AG04449 (cell line): ENCODE data around the gene PPM1H.
"Not testable (repeated sequence)": the region's sequence is repeated elsewhere in the genome, so short reads cannot be mapped to it uniquely, and the experiment has no call there.

Experiments
- CTCF ChIA-PET: fragments of 350-600 bp; formaldehyde crosslinking; extraction: SDS; loops from one replicate; lab custom pipeline; 2021; ENCODE audit warnings: antibody characterized with exemption; lab: Yijun Ruan, JAX
- POLR2A ChIA-PET: fragments of 400-600, 350-600 bp; formaldehyde crosslinking; extraction: SDS; loops from one replicate; lab custom pipeline; 2020; ENCODE audit warnings: antibody characterized with exemption, inconsistent platforms; lab: Yijun Ruan, JAX
- DNase-seq: peaks from one replicate; pipeline ENCODE4 v3.0.0-alpha.2; 2010; ENCODE audit warnings: low read depth, low spot score
- H3K4me3 ChIP-seq: 2 replicates; pipeline ENCODE4 v1.5.1; 2011; ENCODE audit warnings: low read depth, mild to moderate bottlenecking, control low read depth, low read length
- TF ChIP-seq, protein P1 (sequence below): IDR thresholded peaks from one replicate; pipeline ENCODE4 v1.5.1; 2011; ENCODE audit warnings: mild to moderate bottlenecking, moderate library complexity, low read length, control low read depth, inconsistent platforms; ENCODE audit not compliant: insufficient read depth; ENCODE audit errors: missing control alignments

PPM1H gene

DNA sequence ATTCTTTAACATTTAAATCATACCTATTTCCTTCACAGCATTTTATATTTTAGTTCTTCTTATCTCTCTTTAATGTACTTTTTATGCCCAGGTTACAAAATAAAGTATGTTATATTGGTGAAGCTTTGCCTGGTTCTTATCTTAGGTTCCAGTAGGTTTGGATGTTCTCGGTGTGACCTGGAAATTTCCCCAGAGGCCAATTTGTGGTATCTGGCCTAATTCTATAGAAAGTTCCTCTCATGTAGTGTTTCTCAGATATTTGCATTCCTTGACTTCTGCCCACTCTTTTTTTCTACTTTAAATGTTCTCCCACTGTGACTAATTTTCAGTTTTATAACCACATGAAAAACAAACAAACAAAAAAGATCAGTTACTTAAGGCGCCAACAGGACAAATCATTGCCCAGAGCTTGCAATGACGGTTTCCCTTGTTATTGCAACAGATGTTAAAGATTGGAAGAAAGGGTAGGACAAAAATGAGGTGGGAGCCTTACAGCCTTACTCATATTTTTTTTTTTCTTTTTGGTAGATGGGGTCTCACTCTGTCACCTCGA lies 41.2 kb upstream of the PPM1H start:
- no peak for DNase-seq
- CTCF ChIA-PET = no interaction called here
- TF ChIP-seq, protein P1, sequence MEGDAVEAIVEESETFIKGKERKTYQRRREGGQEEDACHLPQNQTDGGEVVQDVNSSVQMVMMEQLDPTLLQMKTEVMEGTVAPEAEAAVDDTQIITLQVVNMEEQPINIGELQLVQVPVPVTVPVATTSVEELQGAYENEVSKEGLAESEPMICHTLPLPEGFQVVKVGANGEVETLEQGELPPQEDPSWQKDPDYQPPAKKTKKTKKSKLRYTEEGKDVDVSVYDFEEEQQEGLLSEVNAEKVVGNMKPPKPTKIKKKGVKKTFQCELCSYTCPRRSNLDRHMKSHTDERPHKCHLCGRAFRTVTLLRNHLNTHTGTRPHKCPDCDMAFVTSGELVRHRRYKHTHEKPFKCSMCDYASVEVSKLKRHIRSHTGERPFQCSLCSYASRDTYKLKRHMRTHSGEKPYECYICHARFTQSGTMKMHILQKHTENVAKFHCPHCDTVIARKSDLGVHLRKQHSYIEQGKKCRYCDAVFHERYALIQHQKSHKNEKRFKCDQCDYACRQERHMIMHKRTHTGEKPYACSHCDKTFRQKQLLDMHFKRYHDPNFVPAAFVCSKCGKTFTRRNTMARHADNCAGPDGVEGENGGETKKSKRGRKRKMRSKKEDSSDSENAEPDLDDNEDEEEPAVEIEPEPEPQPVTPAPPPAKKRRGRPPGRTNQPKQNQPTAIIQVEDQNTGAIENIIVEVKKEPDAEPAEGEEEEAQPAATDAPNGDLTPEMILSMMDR = no peak
- no peak overlapping the region for H3K4me3 ChIP-seq
- POLR2A ChIA-PET = no interaction called here

DNA sequence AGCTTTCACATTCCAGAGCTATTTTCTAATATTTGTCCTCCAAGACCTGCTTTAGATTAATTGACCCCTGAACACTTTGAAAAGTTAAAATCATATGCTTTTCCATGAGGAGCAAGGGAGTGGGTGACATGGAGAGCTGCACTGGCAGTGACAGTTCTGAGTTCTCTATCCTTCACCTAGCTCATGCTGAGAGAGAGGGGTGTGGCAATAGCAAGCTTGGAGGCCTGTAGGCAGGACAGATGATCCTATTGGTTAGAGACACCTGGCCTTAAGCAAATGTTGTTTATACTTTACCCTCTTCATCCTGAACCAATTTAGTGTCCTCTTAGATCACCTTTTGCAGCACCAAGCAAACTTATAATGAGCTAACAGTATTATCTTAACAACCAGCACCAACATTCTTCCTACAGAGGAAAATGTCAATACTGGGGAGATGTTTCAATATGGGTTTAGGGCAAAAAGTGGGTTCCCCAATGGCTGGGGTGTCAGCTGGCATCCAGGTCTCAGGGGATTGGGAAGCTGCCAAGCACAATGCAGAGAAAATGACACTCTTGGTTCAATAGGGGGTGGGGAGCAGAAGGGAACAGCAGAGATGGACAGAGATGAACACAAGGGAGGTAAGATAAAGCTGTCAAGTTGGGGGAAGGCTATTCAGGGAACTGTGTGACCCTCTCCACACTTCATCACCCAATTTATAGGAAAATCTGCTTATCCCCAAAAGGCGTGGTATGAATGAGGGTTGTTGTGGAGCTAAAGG lies 37.0 kb upstream of the PPM1H start:
- ChIA-PET CTCF (interaction anchor here (0.7 to 1.0 kb wide), 2 partner anchors 16 to 159 kb away, joined by 3 read pairs; no protein-coding TSS in a partner anchor), POLR2A (no interaction called here)
- TF ChIP-seq, protein P1 = no peak
- H3K4me3 ChIP-seq = no peak overlapping the region
- DNase-seq = no peak

DNA sequence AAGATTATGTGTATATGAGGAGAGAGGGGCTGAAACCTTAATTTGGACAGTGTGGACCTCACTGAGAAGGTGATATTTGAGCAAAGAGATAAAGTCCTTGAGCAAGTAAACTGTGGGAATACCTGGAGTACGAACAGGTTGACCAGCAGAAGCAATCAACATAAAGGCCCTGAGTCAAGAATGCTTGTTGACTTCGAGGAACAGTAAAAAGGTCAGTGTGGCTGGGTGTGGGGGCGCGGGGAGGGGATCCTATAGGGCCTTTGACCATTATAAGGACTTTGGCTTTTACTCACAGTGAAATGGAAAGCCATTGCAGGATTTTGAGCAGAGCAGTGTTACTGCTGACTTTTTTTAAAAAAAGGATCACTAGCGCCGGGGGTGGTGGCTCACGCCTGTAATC lies 34.7 kb upstream of the PPM1H start:
- CTCF ChIA-PET = no interaction called here
- TF ChIP-seq, protein P1 = no peak

DNA sequence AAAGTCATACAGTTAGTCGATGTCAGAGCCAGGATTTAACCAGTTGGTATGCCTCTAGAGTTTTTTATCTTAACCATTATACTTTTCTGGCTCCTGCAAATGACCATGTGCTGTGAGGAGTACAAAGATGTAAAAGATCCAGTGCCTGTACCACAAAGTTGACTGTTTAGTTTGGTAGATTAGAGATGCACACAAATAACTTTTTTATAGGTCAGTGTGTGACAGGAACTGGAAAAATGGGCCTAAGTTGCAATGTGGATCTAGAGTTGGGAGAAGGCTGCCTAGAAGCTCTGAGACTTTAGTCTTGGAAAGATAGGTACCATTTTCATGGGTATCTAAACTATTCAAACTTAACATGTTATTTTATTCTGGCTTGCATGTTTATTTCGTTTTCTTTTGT lies 32.8 kb upstream of the PPM1H start:
- DNase-seq = no peak
- TF ChIP-seq, protein P1 = no peak
- ChIA-PET POLR2A (no interaction called here), CTCF (no interaction called here)
- H3K4me3 ChIP-seq = no peak overlapping the region

More for the DNA sequence above, 34.7 kb upstream of the PPM1H start:
- no peak for DNase-seq
- no peak overlapping the region for H3K4me3 ChIP-seq
- POLR2A ChIA-PET = no interaction called here

DNA sequence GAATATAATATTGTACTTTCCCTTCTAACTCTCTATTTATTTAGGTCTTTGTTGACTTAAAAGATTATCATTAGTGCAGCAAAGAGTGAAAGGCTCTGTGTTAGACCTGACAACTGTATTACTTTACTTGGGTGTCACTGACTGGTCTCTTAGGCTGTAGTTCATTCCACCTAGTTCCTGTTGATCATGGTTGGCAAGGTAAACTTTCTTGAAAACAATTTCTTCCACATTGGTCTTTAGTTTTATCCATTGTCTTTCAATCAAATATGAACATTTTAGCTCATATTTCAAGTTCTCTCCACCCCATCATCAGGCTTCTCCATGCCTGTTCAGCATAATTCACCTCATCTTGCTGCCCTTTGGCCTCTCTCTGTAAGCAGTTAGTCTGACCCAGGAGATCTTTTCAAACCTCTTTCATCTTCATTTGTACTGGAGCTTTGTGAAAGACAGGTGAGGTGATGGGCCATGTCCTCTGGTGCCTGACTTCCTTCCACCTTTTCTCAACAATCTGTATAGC lies 32.1 kb upstream of the PPM1H start:
- POLR2A ChIA-PET = no interaction called here
- TF ChIP-seq, protein P1 = no peak
- H3K4me3 ChIP-seq = no peak overlapping the region
- CTCF ChIA-PET = no interaction called here
- no peak for DNase-seq

DNA sequence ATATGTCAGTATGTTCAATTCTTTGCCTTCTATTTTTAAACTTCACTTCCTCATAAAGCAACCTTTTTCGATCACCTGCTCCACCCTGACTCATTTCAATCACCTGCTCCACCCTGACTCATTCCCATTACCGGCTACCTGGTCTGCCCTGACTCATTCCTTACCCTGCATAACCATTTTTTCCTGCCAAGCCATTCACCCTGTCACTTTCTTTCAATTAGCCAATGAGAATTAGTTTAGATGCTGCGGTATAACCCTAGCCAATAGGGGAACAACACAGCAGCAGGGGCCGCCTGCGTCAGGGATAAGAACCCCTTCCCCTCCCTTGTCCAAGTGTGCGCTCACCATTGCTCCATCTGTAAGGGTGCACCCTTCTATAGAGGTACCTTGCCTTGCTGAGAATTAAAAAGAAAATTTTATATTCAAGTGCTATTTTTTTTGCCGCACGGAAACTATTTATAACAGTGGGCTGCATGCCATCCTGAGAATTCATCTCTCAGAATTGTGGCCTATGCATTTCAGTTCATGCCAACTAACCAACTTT lies 31.6 kb upstream of the PPM1H start:
- POLR2A ChIA-PET, CTCF ChIA-PET, DNase-seq: not testable (repeated sequence)

DNA sequence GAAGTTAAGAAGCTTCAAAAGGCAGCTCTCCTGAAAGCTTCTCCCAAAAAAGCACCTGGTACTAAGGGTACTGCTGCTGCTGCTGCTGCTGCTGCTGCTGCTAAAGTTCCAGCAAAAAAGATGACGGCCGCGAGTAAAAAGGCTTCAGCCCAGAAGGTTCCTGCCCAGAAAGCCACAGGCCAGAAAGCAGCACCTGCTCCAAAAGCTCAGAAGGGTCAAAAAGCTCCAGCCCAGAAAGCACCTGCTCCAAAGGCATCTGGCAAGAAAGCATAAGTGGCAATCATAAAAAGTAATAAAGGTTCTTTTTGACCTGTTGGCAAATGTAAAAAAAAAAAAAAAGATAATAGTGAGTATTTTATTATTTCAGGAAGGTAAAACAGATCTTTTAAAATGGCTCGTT lies 30.8 kb upstream of the PPM1H start:
- H3K4me3 ChIP-seq, POLR2A ChIA-PET, CTCF ChIA-PET, DNase-seq: not testable (repeated sequence)

More for the DNA sequence above, 31.6 kb upstream of the PPM1H start:
- not testable (repeated sequence) for H3K4me3 ChIP-seq

DNA sequence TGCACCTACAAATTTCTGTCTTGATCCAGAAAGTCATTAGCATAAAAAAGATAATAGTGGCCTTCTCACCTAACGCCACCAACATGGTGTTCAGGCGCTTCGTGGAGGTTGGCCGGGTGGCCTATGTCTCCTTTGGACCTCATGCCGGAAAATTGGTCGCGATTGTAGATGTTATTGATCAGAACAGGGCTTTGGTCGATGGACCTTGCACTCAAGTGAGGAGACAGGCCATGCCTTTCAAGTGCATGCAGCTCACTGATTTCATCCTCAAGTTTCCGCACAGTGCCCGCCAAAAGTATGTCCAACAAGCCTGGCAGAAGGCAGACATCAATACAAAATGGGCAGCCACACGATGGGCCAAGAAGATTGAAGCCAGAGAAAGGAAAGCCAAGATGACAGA lies 30.3 kb upstream of the PPM1H start:
- H3K4me3 ChIP-seq, CTCF ChIA-PET, POLR2A ChIA-PET, DNase-seq: not testable (repeated sequence)
